K562 (cell line): Measurements from ENCODE around the gene PARP9.

ENCODE experiments used
- EP300 ChIP-seq: IDR thresholded peaks from 2 replicates; pipeline ENCODE4 v1.6.1; 2012; ENCODE audit warnings: low read length, improper control_type of control experiment
- FOXA1 ChIP-seq: fragments of 450-650 bp; IDR thresholded peaks from 2 replicates; pipeline ENCODE4 v1.6.1; 2016; ENCODE audit warnings: mild to moderate bottlenecking, borderline replicate concordance
- FOXJ2 ChIP-seq: fragments of 200-800 bp; sonication (Bioruptor generic); IDR thresholded peaks from 2 replicates; pipeline ENCODE4 v1.6.1; 2016; ENCODE audit warnings: missing genetic modification characterization, missing compliant biosample characterization
- HNRNPLL ChIP-seq: fragments of 200-400 bp; formaldehyde crosslinking; IDR thresholded peaks from 2 replicates; pipeline ENCODE4 v1.6.1; 2017; ENCODE audit warnings: low read length, low read depth, mild to moderate bottlenecking; ENCODE audit not compliant: poor library complexity, severe bottlenecking
- POLR2A ChIP-seq: fragments of 450-650 bp; conservative IDR thresholded peaks from 2 replicates; pipeline ENCODE4 v1.6.1; 2016
- POLR2AphosphoS5 ChIP-seq: IDR thresholded peaks from 2 replicates; pipeline ENCODE4 v1.6.1; 2011; ENCODE audit warnings: mild to moderate bottlenecking, low read depth, low read length, moderate library complexity; ENCODE audit not compliant: control insufficient read depth, insufficient read depth
- RFX1 ChIP-seq: fragments of 450-650 bp; IDR thresholded peaks from 2 replicates; pipeline ENCODE4 v1.6.1; 2016; ENCODE audit warnings: mild to moderate bottlenecking, moderate library complexity
- ZBTB8A ChIP-seq: fragments of 450-650 bp; IDR thresholded peaks from 2 replicates; pipeline ENCODE4 v1.6.1; 2018; ENCODE audit warnings: mild to moderate bottlenecking, moderate library complexity; ENCODE audit not compliant: partially characterized antibody
- ZFX ChIP-seq: sonication (generic); formaldehyde crosslinking; IDR thresholded peaks from 2 replicates; pipeline ENCODE4 v1.8.0; 2022; ENCODE audit warnings: mild to moderate bottlenecking, missing genetic modification reagents, moderate library complexity
- ZSCAN29 ChIP-seq: fragments of 450-650 bp; IDR thresholded peaks from 2 replicates; pipeline ENCODE4 v1.6.1; 2017
- TF ChIP-seq, protein P1 (sequence below): fragments of 450-650 bp; formaldehyde crosslinking; IDR thresholded peaks from 2 replicates; pipeline ENCODE4 v1.4.0; 2020; ENCODE audit warnings: mild to moderate bottlenecking, mixed read lengths
- TF ChIP-seq, protein P2 (sequence below): sonication (generic); formaldehyde crosslinking; IDR thresholded peaks from 2 replicates; pipeline ENCODE4 v1.8.1; 2023; ENCODE audit warnings: mild to moderate bottlenecking, missing genetic modification reagents
- TF ChIP-seq, protein P3 (sequence below), 3 experiments: IDR thresholded peaks in 2 of 3; conservative IDR thresholded peaks in 1 of 3; 2 replicates each; pipeline ENCODE4 v1.5.1; 2011 to 2012; ENCODE audit warnings: low read length in 3 of 3, mild to moderate bottlenecking in 3 of 3, control low read depth in 2 of 3, improper control_type of control experiment in 1 of 3, inconsistent platforms in 1 of 3, low read depth in 1 of 3, mixed read lengths in 1 of 3, moderate library complexity in 1 of 3; ENCODE audit not compliant: insufficient read depth in 2 of 3
- TF ChIP-seq, protein P4 (sequence below): IDR thresholded peaks from 3 replicates; pipeline ENCODE4 v1.6.1; 2011; ENCODE audit warnings: borderline replicate concordance, mild to moderate bottlenecking; ENCODE audit not compliant: insufficient read length, insufficient read depth

DNA sequence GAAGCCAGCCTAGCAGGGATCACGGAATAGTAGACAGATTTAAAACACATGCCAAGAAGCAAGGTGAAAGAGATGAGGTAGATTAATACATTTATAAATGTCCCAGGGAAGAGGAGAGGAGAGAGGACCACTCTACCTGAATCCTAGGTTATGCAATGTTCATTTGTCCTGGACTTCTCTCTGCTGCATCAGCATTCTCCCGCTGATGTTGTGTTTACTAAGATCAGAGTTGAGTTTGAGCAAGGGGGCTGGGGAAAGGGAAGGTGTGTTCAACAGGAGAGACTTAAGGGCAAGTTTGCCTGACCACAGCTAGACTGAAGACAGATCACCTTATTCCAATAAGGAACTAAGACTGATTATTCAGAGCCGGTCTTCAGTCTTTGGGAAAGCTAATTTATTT, 48.2 kb downstream of the PARP9 start:
- TF ChIP-seq FOXA1 (no peak), POLR2A (no peak), FOXJ2 (tag) (no peak), HNRNPLL (no peak), EP300 (no peak), ZSCAN29 (no peak), RFX1 (no peak), ZFX (CRISPR knock-in tag) (no peak), ZBTB8A (no peak), POLR2AphosphoS5 (no peak)
- TF ChIP-seq, protein P1, sequence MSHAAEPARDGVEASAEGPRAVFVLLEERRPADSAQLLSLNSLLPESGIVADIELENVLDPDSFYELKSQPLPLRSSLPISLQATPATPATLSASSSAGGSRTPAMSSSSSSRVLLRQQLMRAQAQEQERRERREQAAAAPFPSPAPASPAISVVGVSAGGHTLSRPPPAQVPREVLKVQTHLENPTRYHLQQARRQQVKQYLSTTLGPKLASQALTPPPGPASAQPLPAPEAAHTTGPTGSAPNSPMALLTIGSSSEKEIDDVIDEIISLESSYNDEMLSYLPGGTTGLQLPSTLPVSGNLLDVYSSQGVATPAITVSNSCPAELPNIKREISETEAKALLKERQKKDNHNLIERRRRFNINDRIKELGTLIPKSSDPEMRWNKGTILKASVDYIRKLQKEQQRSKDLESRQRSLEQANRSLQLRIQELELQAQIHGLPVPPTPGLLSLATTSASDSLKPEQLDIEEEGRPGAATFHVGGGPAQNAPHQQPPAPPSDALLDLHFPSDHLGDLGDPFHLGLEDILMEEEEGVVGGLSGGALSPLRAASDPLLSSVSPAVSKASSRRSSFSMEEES (CRISPR knock-in tag), result no peak
- TF ChIP-seq, protein P2, sequence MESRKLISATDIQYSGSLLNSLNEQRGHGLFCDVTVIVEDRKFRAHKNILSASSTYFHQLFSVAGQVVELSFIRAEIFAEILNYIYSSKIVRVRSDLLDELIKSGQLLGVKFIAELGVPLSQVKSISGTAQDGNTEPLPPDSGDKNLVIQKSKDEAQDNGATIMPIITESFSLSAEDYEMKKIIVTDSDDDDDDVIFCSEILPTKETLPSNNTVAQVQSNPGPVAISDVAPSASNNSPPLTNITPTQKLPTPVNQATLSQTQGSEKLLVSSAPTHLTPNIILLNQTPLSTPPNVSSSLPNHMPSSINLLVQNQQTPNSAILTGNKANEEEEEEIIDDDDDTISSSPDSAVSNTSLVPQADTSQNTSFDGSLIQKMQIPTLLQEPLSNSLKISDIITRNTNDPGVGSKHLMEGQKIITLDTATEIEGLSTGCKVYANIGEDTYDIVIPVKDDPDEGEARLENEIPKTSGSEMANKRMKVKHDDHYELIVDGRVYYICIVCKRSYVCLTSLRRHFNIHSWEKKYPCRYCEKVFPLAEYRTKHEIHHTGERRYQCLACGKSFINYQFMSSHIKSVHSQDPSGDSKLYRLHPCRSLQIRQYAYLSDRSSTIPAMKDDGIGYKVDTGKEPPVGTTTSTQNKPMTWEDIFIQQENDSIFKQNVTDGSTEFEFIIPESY (CRISPR knock-in tag), result no peak
- TF ChIP-seq, protein P3, sequence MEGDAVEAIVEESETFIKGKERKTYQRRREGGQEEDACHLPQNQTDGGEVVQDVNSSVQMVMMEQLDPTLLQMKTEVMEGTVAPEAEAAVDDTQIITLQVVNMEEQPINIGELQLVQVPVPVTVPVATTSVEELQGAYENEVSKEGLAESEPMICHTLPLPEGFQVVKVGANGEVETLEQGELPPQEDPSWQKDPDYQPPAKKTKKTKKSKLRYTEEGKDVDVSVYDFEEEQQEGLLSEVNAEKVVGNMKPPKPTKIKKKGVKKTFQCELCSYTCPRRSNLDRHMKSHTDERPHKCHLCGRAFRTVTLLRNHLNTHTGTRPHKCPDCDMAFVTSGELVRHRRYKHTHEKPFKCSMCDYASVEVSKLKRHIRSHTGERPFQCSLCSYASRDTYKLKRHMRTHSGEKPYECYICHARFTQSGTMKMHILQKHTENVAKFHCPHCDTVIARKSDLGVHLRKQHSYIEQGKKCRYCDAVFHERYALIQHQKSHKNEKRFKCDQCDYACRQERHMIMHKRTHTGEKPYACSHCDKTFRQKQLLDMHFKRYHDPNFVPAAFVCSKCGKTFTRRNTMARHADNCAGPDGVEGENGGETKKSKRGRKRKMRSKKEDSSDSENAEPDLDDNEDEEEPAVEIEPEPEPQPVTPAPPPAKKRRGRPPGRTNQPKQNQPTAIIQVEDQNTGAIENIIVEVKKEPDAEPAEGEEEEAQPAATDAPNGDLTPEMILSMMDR (IDR thresholded peaks at IDR 0.05 in 2 of 3, conservative IDR thresholded peaks at IDR 0.05 in 1 of 3; ENCODE audit: insufficient read depth in 2 of 3, low read depth in 1 of 3, low read length in 3 of 3), result no peak
- TF ChIP-seq, protein P4, sequence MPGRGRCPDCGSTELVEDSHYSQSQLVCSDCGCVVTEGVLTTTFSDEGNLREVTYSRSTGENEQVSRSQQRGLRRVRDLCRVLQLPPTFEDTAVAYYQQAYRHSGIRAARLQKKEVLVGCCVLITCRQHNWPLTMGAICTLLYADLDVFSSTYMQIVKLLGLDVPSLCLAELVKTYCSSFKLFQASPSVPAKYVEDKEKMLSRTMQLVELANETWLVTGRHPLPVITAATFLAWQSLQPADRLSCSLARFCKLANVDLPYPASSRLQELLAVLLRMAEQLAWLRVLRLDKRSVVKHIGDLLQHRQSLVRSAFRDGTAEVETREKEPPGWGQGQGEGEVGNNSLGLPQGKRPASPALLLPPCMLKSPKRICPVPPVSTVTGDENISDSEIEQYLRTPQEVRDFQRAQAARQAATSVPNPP, result no peak
